HepG2 (cell line): ENCODE data around the gene CDKN2A. TPM values are rescaled to one million over a fixed set of nuclear protein-coding genes. Genes with fewer than 3 reads are reported as not detected.

Experiments
- CBFB ChIP-seq: sonication (generic); formaldehyde crosslinking; IDR thresholded peaks from 2 replicates; pipeline ENCODE4 v1.4.0; 2020; ENCODE audit warnings: missing genetic modification reagents
- CHD4 ChIP-seq: fragments of 200-600 bp; sonication (generic); IDR thresholded peaks from 2 replicates; pipeline ENCODE4 v1.7.0; 2017; ENCODE audit warnings: mild to moderate bottlenecking, low read length, borderline replicate concordance
- CREB1 ChIP-seq, 2 experiments: fragments of 450-650 bp in 1 of 2; IDR thresholded peaks; 2 replicates each; pipeline ENCODE4 v1.6.1; 2016 to 2017; ENCODE audit warnings: control low read depth in 1 of 2, mild to moderate bottlenecking in 1 of 2, missing compliant biosample characterization in 1 of 2, missing genetic modification characterization in 1 of 2
- ETV5 ChIP-seq: IDR thresholded peaks from 2 replicates; pipeline ENCODE4 v1.6.1; 2018; ENCODE audit warnings: missing biosample characterization, missing genetic modification reagents, inconsistent platforms, borderline replicate concordance
- FOSL2 ChIP-seq: sonication (generic); formaldehyde crosslinking; IDR thresholded peaks from 2 replicates; pipeline ENCODE4 v1.4.0; 2020; ENCODE audit warnings: missing genetic modification reagents
- HCFC1 ChIP-seq: fragments of 150-350 bp; IDR thresholded peaks from 2 replicates; pipeline ENCODE4 v1.6.1; 2014; ENCODE audit warnings: low read depth, low read length
- ISL2 ChIP-seq: sonication (generic); formaldehyde crosslinking; IDR thresholded peaks from 2 replicates; pipeline ENCODE4 v1.5.0; 2020; ENCODE audit warnings: missing genetic modification reagents
- MIER2 ChIP-seq: IDR thresholded peaks from 2 replicates; pipeline ENCODE4 v1.6.1; 2016; ENCODE audit warnings: missing biosample characterization, missing genetic modification reagents
- PAF1 ChIP-seq: IDR thresholded peaks from 2 replicates; pipeline ENCODE4 v1.6.1; 2016; ENCODE audit warnings: missing genetic modification reagents, missing compliant biosample characterization
- STAT5B ChIP-seq: sonication (generic); formaldehyde crosslinking; IDR thresholded peaks from 2 replicates; pipeline ENCODE4 v1.4.0; 2020; ENCODE audit warnings: missing genetic modification reagents
- TAF1 ChIP-seq: sonication (generic); formaldehyde crosslinking; IDR thresholded peaks from 2 replicates; pipeline ENCODE4 v1.4.0; 2020; ENCODE audit warnings: missing genetic modification reagents
- U2AF2 ChIP-seq: fragments of 200-400 bp; formaldehyde crosslinking; IDR thresholded peaks from 2 replicates; pipeline ENCODE4 v1.6.1; 2017; ENCODE audit warnings: low read depth, mild to moderate bottlenecking, low read length
- WIZ ChIP-seq: sonication (generic); formaldehyde crosslinking; IDR thresholded peaks from 2 replicates; pipeline ENCODE4 v1.5.1; 2020; ENCODE audit warnings: mild to moderate bottlenecking, missing genetic modification reagents
- ZNF703 ChIP-seq: sonication (generic); formaldehyde crosslinking; IDR thresholded peaks from 2 replicates; pipeline ENCODE4 v1.5.1; 2020; ENCODE audit warnings: missing genetic modification reagents, mild to moderate bottlenecking, moderate library complexity, borderline replicate concordance
- ZNF749 ChIP-seq: sonication (generic); formaldehyde crosslinking; IDR thresholded peaks from 2 replicates; pipeline ENCODE4 v1.8.0; 2022; ENCODE audit warnings: mild to moderate bottlenecking, missing genetic modification reagents, moderate library complexity, borderline replicate concordance
- ZNF879 ChIP-seq: sonication (generic); formaldehyde crosslinking; IDR thresholded peaks from 2 replicates; pipeline ENCODE4 v1.8.1; 2023; ENCODE audit warnings: missing genetic modification reagents
- polyA plus RNA-seq, 8 experiments: library from polyadenylated mRNA; depleted of rRNA in 3 of 8; stranded (reverse) in 7 of 8; unstranded in 1 of 8; fragments of >200 nt; fragmentation: Illumina TruSeq in 4 of 8; extraction: Trizol in 4 of 8; gene quantifications; 2 replicates each; pipeline versions ENCODE4 v1.2.1 to v1.2.3, GENCODE V29; 2011 to 2016; ENCODE audit warnings: low read depth in 4 of 8, missing spikeins in 1 of 8, mixed read lengths in 1 of 8; ENCODE audit not compliant: insufficient read depth in 1 of 8
- total RNA-seq, 5 experiments: library from RNA; depleted of rRNA; stranded (reverse); fragments of >200 nt; fragmentation: Illumina TruSeq; extraction: Trizol; gene quantifications; 2 replicates each; pipeline ENCODE4 v1.2.3, GENCODE V29; 2016; ENCODE audit warnings: low read depth in 1 of 5
- TF ChIP-seq, protein P1 (sequence below): sonication (generic); formaldehyde crosslinking; IDR thresholded peaks from one replicate; pipeline ENCODE4 v1.5.1; 2020; ENCODE audit warnings: mild to moderate bottlenecking, missing genetic modification reagents; ENCODE audit errors: not compliant biosample characterization
- TF ChIP-seq, protein P2 (sequence below): sonication (generic); formaldehyde crosslinking; IDR thresholded peaks from 2 replicates; pipeline ENCODE4 v1.4.0; 2020; ENCODE audit warnings: missing genetic modification reagents
- TF ChIP-seq, protein P3 (sequence below): sonication (generic); formaldehyde crosslinking; IDR thresholded peaks from 2 replicates; pipeline ENCODE4 v1.8.1; 2023; ENCODE audit warnings: mild to moderate bottlenecking, missing genetic modification reagents, borderline replicate concordance

Gene CDKN2A
- total and polyA plus RNA-seq, 2 of the 13 experiments (the other 11 are each of a cell fraction or from before 2014, with no cell fraction given), result 4.2 to 4.8 TPM

DNA sequence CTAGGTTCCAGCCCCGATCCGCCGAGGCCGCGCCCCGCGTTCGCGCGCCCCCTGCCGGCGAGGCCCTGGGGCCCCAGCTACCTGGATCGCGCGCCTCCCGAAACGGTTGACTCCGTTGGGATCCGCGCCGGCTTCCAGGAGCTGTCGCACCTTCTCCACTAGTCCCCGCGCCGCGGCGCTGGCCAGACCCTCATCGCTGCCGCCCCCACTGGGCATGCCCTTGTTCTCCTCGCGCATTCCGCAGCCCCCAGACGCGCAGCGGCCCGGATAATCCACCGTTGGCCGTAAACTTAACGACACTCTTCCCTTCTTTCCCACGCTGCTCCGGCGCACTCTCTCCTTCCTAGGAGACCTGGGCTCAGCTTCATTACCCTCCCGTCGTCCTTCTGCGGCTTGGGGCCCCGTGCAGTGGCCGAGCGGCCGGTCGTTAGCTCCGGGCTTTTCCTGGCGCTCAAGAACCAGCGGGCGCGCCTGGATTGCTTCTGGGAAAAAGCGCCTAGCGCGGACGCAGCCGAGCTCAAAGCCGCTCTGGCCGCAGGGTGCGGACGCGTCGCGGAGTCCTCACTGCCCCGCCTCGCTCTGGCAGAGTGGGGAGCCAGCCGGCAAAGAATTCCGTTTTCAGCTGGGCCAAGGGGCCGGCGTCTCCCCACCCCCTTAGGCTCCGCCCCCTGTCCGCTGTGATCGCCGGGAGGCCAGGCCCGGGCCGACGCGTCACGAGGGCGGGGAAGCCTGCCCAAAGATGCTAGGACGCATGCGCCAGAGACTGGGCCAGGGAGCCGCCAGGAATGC is 14.7 kb upstream of the CDKN2A start, which contains the start of gene CDKN2B (continued):
- TF ChIP-seq, protein P1, sequence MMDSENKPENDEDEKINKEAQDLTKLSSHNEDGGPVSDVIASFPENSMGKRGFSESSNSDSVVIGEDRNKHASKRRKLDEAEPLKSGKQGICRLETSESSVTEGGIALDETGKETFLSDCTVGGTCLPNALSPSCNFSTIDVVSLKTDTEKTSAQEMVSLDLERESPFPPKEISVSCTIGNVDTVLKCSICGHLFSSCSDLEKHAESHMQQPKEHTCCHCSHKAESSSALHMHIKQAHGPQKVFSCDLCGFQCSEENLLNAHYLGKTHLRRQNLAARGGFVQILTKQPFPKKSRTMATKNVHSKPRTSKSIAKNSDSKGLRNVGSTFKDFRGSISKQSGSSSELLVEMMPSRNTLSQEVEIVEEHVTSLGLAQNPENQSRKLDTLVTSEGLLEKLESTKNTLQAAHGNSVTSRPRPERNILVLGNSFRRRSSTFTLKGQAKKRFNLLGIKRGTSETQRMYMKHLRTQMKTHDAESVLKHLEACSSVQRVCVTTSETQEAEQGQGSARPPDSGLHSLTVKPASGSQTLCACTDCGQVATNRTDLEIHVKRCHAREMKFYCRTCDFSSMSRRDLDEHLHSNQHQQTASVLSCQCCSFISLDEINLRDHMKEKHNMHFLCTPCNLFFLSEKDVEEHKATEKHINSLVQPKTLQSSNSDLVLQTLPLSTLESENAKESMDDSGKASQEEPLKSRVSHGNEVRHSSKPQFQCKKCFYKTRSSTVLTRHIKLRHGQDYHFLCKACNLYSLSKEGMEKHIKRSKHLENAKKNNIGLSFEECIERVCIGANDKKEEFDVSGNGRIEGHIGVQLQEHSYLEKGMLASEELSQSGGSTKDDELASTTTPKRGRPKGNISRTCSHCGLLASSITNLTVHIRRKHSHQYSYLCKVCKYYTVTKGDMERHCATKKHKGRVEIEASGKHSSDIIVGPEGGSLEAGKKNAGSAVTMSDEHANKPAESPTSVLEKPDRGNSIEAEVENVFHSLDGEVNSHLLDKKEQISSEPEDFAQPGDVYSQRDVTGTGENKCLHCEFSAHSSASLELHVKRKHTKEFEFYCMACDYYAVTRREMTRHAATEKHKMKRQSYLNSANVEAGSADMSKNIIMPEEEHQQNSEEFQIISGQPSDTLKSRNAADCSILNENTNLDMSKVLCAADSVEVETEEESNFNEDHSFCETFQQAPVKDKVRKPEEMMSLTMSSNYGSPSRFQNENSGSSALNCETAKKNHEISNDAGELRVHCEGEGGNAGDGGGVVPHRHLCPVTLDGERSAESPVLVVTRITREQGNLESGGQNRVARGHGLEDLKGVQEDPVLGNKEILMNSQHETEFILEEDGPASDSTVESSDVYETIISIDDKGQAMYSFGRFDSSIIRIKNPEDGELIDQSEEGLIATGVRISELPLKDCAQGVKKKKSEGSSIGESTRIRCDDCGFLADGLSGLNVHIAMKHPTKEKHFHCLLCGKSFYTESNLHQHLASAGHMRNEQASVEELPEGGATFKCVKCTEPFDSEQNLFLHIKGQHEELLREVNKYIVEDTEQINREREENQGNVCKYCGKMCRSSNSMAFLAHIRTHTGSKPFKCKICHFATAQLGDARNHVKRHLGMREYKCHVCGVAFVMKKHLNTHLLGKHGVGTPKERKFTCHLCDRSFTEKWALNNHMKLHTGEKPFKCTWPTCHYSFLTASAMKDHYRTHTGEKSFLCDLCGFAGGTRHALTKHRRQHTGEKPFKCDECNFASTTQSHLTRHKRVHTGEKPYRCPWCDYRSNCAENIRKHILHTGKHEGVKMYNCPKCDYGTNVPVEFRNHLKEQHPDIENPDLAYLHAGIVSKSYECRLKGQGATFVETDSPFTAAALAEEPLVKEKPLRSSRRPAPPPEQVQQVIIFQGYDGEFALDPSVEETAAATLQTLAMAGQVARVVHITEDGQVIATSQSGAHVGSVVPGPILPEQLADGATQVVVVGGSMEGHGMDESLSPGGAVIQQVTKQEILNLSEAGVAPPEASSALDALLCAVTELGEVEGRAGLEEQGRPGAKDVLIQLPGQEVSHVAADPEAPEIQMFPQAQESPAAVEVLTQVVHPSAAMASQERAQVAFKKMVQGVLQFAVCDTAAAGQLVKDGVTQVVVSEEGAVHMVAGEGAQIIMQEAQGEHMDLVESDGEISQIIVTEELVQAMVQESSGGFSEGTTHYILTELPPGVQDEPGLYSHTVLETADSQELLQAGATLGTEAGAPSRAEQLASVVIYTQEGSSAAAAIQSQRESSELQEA, result peak; percentile 58
- TF ChIP-seq ZNF749 (CRISPR knock-in tag) (no peak), CBFB (CRISPR knock-in tag) (no peak; the same call in 1 of the 2 replicates), ZNF879 (0 out of 2 replicates have a peak, but pooled peaks have one; percentile 70), HCFC1 (no peak), ISL2 (no peak), ETV5 (CRISPR knock-in tag) (no peak; the same call in 1 of the 2 replicates), WIZ (CRISPR knock-in tag) (no peak), ZNF703 (CRISPR knock-in tag) (no peak), FOSL2 (peak; percentile 23; the same call in 1 of the 2 replicates), TAF1 (CRISPR knock-in tag) (peak; percentile 78), CHD4 (no peak), STAT5B (no peak), CREB1 (IDR thresholded peaks at IDR 0.05) (peak; percentile 79), CREB1 (CRISPR knock-in tag; IDR thresholded peaks at IDR 0.05) (peak; percentile 50; the same call in 1 of the 2 replicates), PAF1 (no peak), U2AF2 (no peak), MIER2 (CRISPR knock-in tag) (peak; percentile 79)
- TF ChIP-seq, protein P2, sequence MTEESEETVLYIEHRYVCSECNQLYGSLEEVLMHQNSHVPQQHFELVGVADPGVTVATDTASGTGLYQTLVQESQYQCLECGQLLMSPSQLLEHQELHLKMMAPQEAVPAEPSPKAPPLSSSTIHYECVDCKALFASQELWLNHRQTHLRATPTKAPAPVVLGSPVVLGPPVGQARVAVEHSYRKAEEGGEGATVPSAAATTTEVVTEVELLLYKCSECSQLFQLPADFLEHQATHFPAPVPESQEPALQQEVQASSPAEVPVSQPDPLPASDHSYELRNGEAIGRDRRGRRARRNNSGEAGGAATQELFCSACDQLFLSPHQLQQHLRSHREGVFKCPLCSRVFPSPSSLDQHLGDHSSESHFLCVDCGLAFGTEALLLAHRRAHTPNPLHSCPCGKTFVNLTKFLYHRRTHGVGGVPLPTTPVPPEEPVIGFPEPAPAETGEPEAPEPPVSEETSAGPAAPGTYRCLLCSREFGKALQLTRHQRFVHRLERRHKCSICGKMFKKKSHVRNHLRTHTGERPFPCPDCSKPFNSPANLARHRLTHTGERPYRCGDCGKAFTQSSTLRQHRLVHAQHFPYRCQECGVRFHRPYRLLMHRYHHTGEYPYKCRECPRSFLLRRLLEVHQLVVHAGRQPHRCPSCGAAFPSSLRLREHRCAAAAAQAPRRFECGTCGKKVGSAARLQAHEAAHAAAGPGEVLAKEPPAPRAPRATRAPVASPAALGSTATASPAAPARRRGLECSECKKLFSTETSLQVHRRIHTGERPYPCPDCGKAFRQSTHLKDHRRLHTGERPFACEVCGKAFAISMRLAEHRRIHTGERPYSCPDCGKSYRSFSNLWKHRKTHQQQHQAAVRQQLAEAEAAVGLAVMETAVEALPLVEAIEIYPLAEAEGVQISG, result peak; percentile 22; the same call in 1 of the 2 replicates
- TF ChIP-seq, protein P3, sequence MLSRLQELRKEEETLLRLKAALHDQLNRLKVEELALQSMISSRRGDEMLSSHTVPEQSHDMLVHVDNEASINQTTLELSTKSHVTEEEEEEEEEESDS (CRISPR knock-in tag), result no peak
